Tibial artery (tissue), 4 donors: ENCODE results near the gene KRTAP5-7.

Experiments
- DNase-seq, 2 donors: peaks; one replicate each; pipeline ENCODE4 v3.0.0-alpha.2; 2019
- H3K27ac ChIP-seq, 2 donors: fragments of 200-600 bp; sonication (generic) in 1 of 2; 1 replicate in 1 of 2; 2 replicates in 1 of 2; pipeline ENCODE4 v1.5.1; 2018 to 2019; ENCODE audit warnings: mild to moderate bottlenecking in 1 of 2
- H3K27me3 ChIP-seq, 2 donors: fragments of 200-600 bp; sonication (generic) in 1 of 2; one replicate each; pipeline versions ENCODE4 v1.5.1 to v1.6.0; 2016 to 2019
- H3K36me3 ChIP-seq, 3 donors: fragments of 200-600 bp; sonication (generic) in 2 of 3; one replicate each; pipeline ENCODE4 v1.5.1; 2016 to 2019; ENCODE audit warnings: mild to moderate bottlenecking in 2 of 3
- H3K4me1 ChIP-seq, 4 donors: fragments of 200-600 bp; sonication (generic) in 2 of 4; 1 replicate in 3 of 4; 2 replicates in 1 of 4; pipeline ENCODE4 v1.5.1; 2016 to 2019
- H3K4me3 ChIP-seq, 2 donors: fragments of 200-600 bp; sonication (generic) in 1 of 2; 1 replicate in 1 of 2; 2 replicates in 1 of 2; pipeline ENCODE4 v1.5.1; 2018 to 2019; ENCODE audit warnings: mild to moderate bottlenecking in 2 of 2
- H3K9me3 ChIP-seq, 3 donors: fragments of 200-600 bp; sonication (generic) in 1 of 3; one replicate each; pipeline ENCODE4 v1.5.1; 2016 to 2019
- intact Hi-C: fragments of 100-400 bp; cut with DNase I; formaldehyde crosslinking; loops from one replicate; pipeline ENCODE4 v1.15.0; 2023; ENCODE audit warnings: low total_unique reads
- TF ChIP-seq, protein P1 (sequence below), 2 experiments: fragments of 200-600 bp in 1 of 2; fragments of 450-650 bp in 1 of 2; IDR thresholded peaks; one replicate each; pipeline ENCODE4 v1.5.1; 2017 to 2019; ENCODE audit warnings: antibody characterized with exemption in 2 of 2, mild to moderate bottlenecking in 1 of 2, moderate library complexity in 1 of 2

The KRTAP5-7 gene

DNA sequence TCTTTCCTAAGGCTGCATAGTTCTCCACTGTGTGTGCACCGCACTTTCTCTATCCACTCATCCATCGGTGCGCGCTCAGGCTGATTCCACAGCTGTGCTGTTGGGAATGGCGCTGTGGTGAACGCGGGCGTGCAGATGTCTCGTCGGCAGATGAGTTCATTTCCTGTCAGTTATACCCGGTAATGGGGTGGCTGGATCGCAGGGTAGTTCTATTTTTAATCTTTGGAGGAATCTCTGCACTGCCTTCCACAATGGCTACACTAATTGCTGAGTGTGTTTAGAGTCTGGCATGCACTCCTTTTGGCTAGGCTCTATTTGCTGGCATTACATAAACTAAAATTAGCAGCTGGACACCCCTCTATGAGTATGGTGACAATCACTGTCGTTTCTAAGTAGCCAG, 27.9 kb upstream of the KRTAP5-7 start:
- TF ChIP-seq, protein P1, sequence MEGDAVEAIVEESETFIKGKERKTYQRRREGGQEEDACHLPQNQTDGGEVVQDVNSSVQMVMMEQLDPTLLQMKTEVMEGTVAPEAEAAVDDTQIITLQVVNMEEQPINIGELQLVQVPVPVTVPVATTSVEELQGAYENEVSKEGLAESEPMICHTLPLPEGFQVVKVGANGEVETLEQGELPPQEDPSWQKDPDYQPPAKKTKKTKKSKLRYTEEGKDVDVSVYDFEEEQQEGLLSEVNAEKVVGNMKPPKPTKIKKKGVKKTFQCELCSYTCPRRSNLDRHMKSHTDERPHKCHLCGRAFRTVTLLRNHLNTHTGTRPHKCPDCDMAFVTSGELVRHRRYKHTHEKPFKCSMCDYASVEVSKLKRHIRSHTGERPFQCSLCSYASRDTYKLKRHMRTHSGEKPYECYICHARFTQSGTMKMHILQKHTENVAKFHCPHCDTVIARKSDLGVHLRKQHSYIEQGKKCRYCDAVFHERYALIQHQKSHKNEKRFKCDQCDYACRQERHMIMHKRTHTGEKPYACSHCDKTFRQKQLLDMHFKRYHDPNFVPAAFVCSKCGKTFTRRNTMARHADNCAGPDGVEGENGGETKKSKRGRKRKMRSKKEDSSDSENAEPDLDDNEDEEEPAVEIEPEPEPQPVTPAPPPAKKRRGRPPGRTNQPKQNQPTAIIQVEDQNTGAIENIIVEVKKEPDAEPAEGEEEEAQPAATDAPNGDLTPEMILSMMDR (IDR thresholded peaks at IDR 0.05) = no peak
- H3K36me3 ChIP-seq = peaks cover 83 to 96% (median 92%) of the 10 kb centered on the region in 3 donors

DNA sequence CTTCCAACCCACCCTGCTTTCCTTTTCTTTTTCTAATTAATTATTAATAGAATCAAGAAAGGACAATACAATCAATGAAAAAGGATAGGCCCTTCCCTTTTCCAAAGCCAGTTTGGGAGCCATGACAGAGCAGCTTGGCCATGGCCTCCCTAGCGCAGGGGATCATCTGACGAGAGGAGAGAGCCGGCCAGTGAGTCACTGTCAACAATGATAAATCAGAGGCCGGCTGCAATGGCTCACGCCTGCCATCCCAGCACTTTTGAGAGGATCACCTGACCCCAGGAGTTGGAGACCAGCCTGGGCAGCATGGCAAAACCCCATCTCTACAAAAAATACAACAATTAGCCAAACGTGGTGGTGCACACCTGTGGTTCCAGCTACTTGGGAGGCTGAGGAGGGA, 27.5 kb upstream of the KRTAP5-7 start:
- H3K9me3 ChIP-seq = no peaks in the 10 kb centered on the region
- TF ChIP-seq, protein P1 (IDR thresholded peaks at IDR 0.05) = no peak
- no peak overlapping the region for H3K27ac ChIP-seq
- H3K4me1 ChIP-seq = no peaks in the 10 kb centered on the region
- intact Hi-C loops = no loop called here
- H3K4me3 ChIP-seq = no peak overlapping the region
- no peak for DNase-seq
- H3K27me3 ChIP-seq = no peaks in the 10 kb centered on the region
- peaks cover 83 to 96% (median 92%) of the 10 kb centered on the region in 3 donors for H3K36me3 ChIP-seq

More for the DNA sequence above, 27.9 kb upstream of the KRTAP5-7 start:
- Histone ChIP-seq H3K4me1 (no peaks in the 10 kb centered on the region), H3K9me3 (no peaks in the 10 kb centered on the region), H3K4me3 (no peak overlapping the region), H3K27ac (no peak overlapping the region), H3K27me3 (no peaks in the 10 kb centered on the region)
- no peak for DNase-seq
- intact Hi-C loops = no loop called here

DNA sequence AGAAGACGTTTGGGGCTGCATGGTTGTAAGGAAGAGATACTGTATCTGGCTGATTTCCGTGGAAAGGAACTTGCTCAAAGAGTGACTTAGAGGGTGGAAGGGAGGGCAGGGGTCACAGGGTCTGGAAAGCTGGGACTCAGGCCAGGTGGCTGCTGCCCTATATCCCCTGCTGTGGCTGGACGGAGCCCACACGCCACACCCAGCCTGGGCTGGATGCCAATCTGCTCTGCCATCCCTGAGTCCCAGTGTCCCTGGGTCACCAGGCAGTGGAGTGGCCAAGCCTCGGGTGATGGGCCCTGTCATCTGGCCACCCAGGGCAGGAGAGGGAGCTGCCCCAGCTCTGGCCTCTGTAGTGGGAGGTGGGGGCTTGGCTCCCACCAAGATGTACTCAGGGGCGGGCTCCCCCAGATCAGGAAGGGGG, 26.5 kb upstream of the KRTAP5-7 start:
- TF ChIP-seq, protein P1 (IDR thresholded peaks at IDR 0.05) = no peak
- no peak overlapping the region for H3K4me3 ChIP-seq
- H3K9me3 ChIP-seq = peaks cover 0 to 1% (median 0%) of the 10 kb centered on the region in 3 donors
- no peak for DNase-seq
- peaks cover 81 to 93% (median 92%) of the 10 kb centered on the region in 3 donors for H3K36me3 ChIP-seq
- H3K27ac ChIP-seq = no peak overlapping the region
- no peaks in the 10 kb centered on the region for H3K27me3 ChIP-seq
- intact Hi-C loops = no loop called here
- no peaks in the 10 kb centered on the region for H3K4me1 ChIP-seq

GRCh38 chr11:71501071-71501985, 25.7 kb upstream of the KRTAP5-7 start:
- TF ChIP-seq, protein P1 (IDR thresholded peaks at IDR 0.05) = no peak
- peaks cover 80 to 94% (median 92%) of the 10 kb centered on the region in 3 donors for H3K36me3 ChIP-seq
- intact Hi-C loops = no loop called here

DNA sequence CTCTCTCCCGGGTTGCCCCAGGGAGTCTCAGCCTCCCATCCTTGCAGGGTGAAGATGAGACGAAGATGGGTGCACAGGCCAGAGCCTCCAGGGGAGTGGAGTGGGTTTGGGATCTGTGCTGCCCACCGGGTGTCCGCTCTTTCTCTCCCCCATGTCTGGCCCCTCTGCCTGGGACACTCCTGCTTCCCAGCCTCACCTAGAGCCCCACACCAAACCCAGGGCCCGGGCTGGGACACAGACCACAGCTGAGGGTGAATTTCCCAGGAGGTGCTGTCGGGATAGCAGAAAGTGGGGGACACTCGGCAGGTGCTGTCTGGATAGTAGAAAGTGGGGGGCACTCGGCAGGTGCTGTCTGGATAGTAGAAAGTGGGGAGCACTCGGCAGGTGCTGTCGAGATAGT, 25.0 kb upstream of the KRTAP5-7 start:
- no peak for DNase-seq
- TF ChIP-seq, protein P1 (IDR thresholded peaks at IDR 0.05) = no peak
- Histone ChIP-seq H3K9me3 (peaks cover 0 to 15% (median 9%) of the 10 kb centered on the region in 3 donors), H3K4me1 (no peaks in the 10 kb centered on the region), H3K4me3 (no peak overlapping the region), H3K27ac (no peak overlapping the region), H3K27me3 (no peaks in the 10 kb centered on the region), H3K36me3 (peaks cover 78 to 94% (median 92%) of the 10 kb centered on the region in 3 donors)
- intact Hi-C loops = no loop called here

More at GRCh38 chr11:71501071-71501985, 25.7 kb upstream of the KRTAP5-7 start:
- H3K27me3 ChIP-seq = no peaks in the 10 kb centered on the region
- no peak overlapping the region for H3K4me3 ChIP-seq
- DNase-seq = no peak
- no peak overlapping the region for H3K27ac ChIP-seq
- peaks cover 0 to 8% (median 3%) of the 10 kb centered on the region in 3 donors for H3K9me3 ChIP-seq
- no peaks in the 10 kb centered on the region for H3K4me1 ChIP-seq
